Measurements from ENCODE around the gene GPC6. TPM values are rescaled to one million over a fixed set of nuclear protein-coding genes. Genes with fewer than 3 reads are reported as not detected.

GPC6 gene
- total and polyA plus RNA-seq, 2 experiments from 2014 or later: 14.4 to 20.8 TPM

DNA sequence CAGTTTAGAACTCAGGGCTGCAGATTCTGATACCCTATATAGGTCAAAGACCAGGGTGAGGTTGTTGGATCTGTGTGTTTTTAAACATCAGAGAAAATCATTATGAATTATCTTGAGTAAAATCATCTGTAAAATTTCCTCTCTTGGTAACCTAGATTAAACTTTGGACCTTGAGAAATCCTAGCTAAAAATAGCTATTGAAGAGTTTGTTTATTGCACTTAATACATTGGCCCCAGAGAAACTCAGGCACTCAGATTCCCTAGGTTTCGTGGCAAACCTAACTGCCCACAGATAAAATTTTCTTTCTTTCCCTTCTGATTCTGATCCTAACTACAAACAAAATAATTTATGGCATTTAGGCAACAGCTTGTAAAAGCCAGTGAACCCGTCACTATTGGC lies 102.3 kb downstream of the GPC6 start:
- H4K20me1 ChIP-seq (ENCODE audit: insufficient read depth): no peaks in the 10 kb centered on the region
- H3K36me3 ChIP-seq (ENCODE audit: low read depth): no peaks in the 10 kb centered on the region
- 0 out of 2 replicates have a peak, but pooled peaks cover 3% of the 10 kb centered on the region for H3K79me2 ChIP-seq (ENCODE audit: insufficient read depth)
- WGBS, 2 experiments (ENCODE audit: low coverage in 1 of 2, low lambda C conversion rate in 2 of 2, missing lambda C conversion rate in 2 of 2): 34 to 36% methylated on average over 2 of the region's 2 CpGs
- no peak overlapping the region for H3K4me3 ChIP-seq
- H3K9me2 ChIP-seq (ENCODE audit: insufficient read depth): no peaks in the 10 kb centered on the region
- no peak overlapping the region for H2AFZ ChIP-seq
- no peaks in the 10 kb centered on the region for H3K9me3 ChIP-seq (ENCODE audit: low read depth)
- H3K4me1 ChIP-seq (ENCODE audit: insufficient read depth): no peaks in the 10 kb centered on the region
- in situ Hi-C loops (cut with MboI): no loop called here
- H3K27ac ChIP-seq: no peak overlapping the region
- no peak for DNase-seq
- no peaks in the 10 kb centered on the region for H3K27me3 ChIP-seq (replicated peaks; ENCODE audit: insufficient read depth)
- H3F3A ChIP-seq (ENCODE audit: insufficient read depth): no peaks in the 10 kb centered on the region
- no peak overlapping the region for H3K9ac ChIP-seq
- H3K4me2 ChIP-seq (ENCODE audit: unreplicated experiment): no peak overlapping the region
- TF ChIP-seq EZH2 (IDR thresholded peaks at IDR 0.05; ENCODE audit: insufficient read depth, poor library complexity, severe bottlenecking): no peak
- no peak for TF ChIP-seq EZH2phosphoT487 (IDR thresholded peaks at IDR 0.05; ENCODE audit: insufficient read depth, low read depth)

DNA sequence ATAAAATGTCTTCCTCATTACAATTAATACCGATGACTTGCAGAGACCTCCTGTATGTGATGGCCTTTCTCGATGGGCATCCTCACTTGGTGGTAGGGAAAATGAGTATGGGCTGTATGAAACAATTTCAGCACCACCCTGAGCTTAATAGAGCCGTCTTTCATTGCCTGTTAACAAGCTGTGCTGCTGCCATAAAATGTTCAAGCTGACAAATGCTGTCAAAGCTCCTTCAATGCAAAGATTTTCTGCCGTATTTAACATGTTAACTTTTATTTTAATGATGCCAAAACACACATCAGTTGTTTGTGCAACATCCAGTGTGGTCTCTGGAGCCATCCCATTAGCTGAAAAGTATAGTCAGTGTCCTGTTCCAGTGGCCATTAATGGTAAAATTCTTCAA lies 110.1 kb downstream of the GPC6 start:
- H3K4me2 ChIP-seq (ENCODE audit: unreplicated experiment): no peak overlapping the region
- H3K79me2 ChIP-seq (ENCODE audit: insufficient read depth): 0 out of 2 replicates have a peak, but pooled peaks cover 3% of the 10 kb centered on the region
- TF ChIP-seq EZH2 (IDR thresholded peaks at IDR 0.05; ENCODE audit: insufficient read depth, poor library complexity, severe bottlenecking) (no peak), EZH2phosphoT487 (IDR thresholded peaks at IDR 0.05; ENCODE audit: insufficient read depth, low read depth) (no peak)
- H3K9me3 ChIP-seq (ENCODE audit: low read depth): no peaks in the 10 kb centered on the region
- no peaks in the 10 kb centered on the region for H3K27me3 ChIP-seq (replicated peaks; ENCODE audit: insufficient read depth)
- DNase-seq: no peak
- no peak overlapping the region for H3K9ac ChIP-seq
- H3K4me1 ChIP-seq (ENCODE audit: insufficient read depth): 0 out of 2 replicates have a peak, but pooled peaks cover 10% of the 10 kb centered on the region
- H3K27ac ChIP-seq: no peak overlapping the region
- no peak overlapping the region for H3K4me3 ChIP-seq
- WGBS, 2 experiments (ENCODE audit: low coverage in 1 of 2, low lambda C conversion rate in 2 of 2, missing lambda C conversion rate in 2 of 2): 24 to 27% methylated on average over 4 of the region's 4 CpGs
- no peaks in the 10 kb centered on the region for H3K9me2 ChIP-seq (ENCODE audit: insufficient read depth)
- H2AFZ ChIP-seq: no peak overlapping the region
- H3K36me3 ChIP-seq (ENCODE audit: low read depth): no peaks in the 10 kb centered on the region
- no peaks in the 10 kb centered on the region for H3F3A ChIP-seq (ENCODE audit: insufficient read depth)
- no peaks in the 10 kb centered on the region for H4K20me1 ChIP-seq (ENCODE audit: insufficient read depth)
- in situ Hi-C loops (cut with MboI): no loop called here

DNA sequence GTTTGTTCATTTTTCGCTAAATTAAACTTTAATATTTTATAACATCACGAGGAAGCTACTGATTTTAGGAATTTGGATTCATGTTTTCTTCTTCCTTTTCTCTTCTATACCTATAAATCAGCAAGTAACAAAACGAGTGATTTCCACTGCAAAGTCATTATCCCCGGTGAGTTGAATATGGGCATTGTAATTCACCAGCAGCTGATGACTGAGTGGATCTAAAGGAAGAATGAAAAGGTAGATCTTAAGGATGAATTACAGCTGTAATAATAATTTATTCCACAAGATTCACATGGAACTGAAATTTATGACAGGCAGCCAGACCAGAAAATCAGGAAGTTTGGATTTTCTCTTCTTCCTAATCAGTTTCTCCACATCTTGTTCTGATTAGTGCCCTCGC lies 111.4 kb downstream of the GPC6 start:
- no peak for TF ChIP-seq EZH2phosphoT487 (IDR thresholded peaks at IDR 0.05; ENCODE audit: insufficient read depth, low read depth)
- TF ChIP-seq EZH2 (IDR thresholded peaks at IDR 0.05; ENCODE audit: insufficient read depth, poor library complexity, severe bottlenecking): no peak
- WGBS, 2 experiments (ENCODE audit: low coverage in 1 of 2, low lambda C conversion rate in 2 of 2, missing lambda C conversion rate in 2 of 2): 49 to 50% methylated on average over 5 of the region's 5 CpGs
- no peak overlapping the region for H3K27ac ChIP-seq
- DNase-seq: no peak
- H3K36me3 ChIP-seq (ENCODE audit: low read depth): no peaks in the 10 kb centered on the region
- H3K4me3 ChIP-seq: no peak overlapping the region
- H3K9ac ChIP-seq: no peak overlapping the region
- no peaks in the 10 kb centered on the region for H3F3A ChIP-seq (ENCODE audit: insufficient read depth)
- H3K9me2 ChIP-seq (ENCODE audit: insufficient read depth): no peaks in the 10 kb centered on the region
- no peak overlapping the region for H3K4me2 ChIP-seq (ENCODE audit: unreplicated experiment)
- H2AFZ ChIP-seq: no peak overlapping the region
- 0 out of 2 replicates have a peak, but pooled peaks cover 10% of the 10 kb centered on the region for H3K4me1 ChIP-seq (ENCODE audit: insufficient read depth)
- H3K9me3 ChIP-seq (ENCODE audit: low read depth): no peaks in the 10 kb centered on the region
- in situ Hi-C loops (cut with MboI): no loop called here
- H3K79me2 ChIP-seq (ENCODE audit: insufficient read depth): no peaks in the 10 kb centered on the region
- no peaks in the 10 kb centered on the region for H4K20me1 ChIP-seq (ENCODE audit: insufficient read depth)
- no peaks in the 10 kb centered on the region for H3K27me3 ChIP-seq (replicated peaks; ENCODE audit: insufficient read depth)

DNA sequence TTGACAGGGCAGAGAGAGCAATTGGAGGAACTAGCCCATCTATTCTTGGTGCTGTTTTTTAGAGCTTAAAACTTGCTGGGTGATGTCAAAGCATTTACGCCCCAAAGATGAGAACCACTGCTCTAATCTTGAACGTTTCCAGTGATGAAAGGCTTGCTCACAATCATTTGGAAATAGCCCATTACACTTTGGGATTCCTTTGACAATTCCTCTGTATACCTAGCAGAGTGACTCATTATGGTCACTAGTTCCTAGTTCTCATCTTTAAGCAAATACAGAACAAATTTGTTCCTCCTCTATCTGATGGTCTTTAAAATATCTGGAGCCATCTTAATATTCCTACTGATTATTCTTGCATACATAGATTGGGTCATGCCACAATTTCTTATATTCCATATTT lies 112.3 kb downstream of the GPC6 start:
- Histone ChIP-seq H3K4me2 (ENCODE audit: unreplicated experiment) (no peak overlapping the region), H3F3A (ENCODE audit: insufficient read depth) (no peaks in the 10 kb centered on the region), H3K36me3 (ENCODE audit: low read depth) (no peaks in the 10 kb centered on the region), H3K9ac (no peak overlapping the region), H3K9me2 (ENCODE audit: insufficient read depth) (no peaks in the 10 kb centered on the region), H3K4me1 (ENCODE audit: insufficient read depth) (0 out of 2 replicates have a peak, but pooled peaks cover 10% of the 10 kb centered on the region), H2AFZ (no peak overlapping the region), H3K27me3 (replicated peaks; ENCODE audit: insufficient read depth) (no peaks in the 10 kb centered on the region), H3K27ac (no peak overlapping the region), H4K20me1 (ENCODE audit: insufficient read depth) (no peaks in the 10 kb centered on the region), H3K4me3 (no peak overlapping the region), H3K79me2 (ENCODE audit: insufficient read depth) (no peaks in the 10 kb centered on the region), H3K9me3 (ENCODE audit: low read depth) (no peaks in the 10 kb centered on the region)
- DNase-seq: peak; percentile 15
- WGBS, 2 experiments (ENCODE audit: low coverage in 1 of 2, low lambda C conversion rate in 2 of 2, missing lambda C conversion rate in 2 of 2): 38 to 46% methylated on average over 2 of the region's 2 CpGs
- no peak for TF ChIP-seq EZH2phosphoT487 (IDR thresholded peaks at IDR 0.05; ENCODE audit: insufficient read depth, low read depth)
- TF ChIP-seq EZH2 (IDR thresholded peaks at IDR 0.05; ENCODE audit: insufficient read depth, poor library complexity, severe bottlenecking): no peak
- in situ Hi-C loops (cut with MboI): no loop called here

DNA sequence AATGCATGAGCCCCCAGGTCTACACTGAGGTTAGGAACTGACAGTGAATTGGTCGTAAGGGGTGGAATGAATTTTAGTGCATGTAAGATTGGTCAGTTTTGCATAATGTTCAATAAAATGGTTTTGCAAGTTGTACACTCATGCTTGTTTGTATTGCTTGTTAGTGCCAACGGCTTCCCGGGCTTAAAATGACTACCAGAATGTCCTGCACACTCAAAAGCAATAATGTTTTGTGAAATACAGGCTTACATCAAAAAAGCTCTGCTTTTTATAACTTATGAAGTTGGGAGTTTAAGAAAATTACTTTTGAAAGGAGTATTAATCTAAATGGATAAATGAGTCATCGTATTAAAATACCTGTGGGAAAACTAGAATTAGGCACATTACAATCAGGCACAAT lies 112.9 kb downstream of the GPC6 start:
- WGBS, 2 experiments (ENCODE audit: low coverage in 1 of 2, low lambda C conversion rate in 2 of 2, missing lambda C conversion rate in 2 of 2): 65 to 73% methylated on average over 4 of the region's 4 CpGs

More for the DNA sequence above, 112.9 kb downstream of the GPC6 start:
- in situ Hi-C loops (cut with MboI): no loop called here
- TF ChIP-seq EZH2phosphoT487 (IDR thresholded peaks at IDR 0.05; ENCODE audit: insufficient read depth, low read depth) (no peak), EZH2 (IDR thresholded peaks at IDR 0.05; ENCODE audit: insufficient read depth, poor library complexity, severe bottlenecking) (no peak)
- no peaks in the 10 kb centered on the region for H3K9me2 ChIP-seq (ENCODE audit: insufficient read depth)
- no peaks in the 10 kb centered on the region for H3K9me3 ChIP-seq (ENCODE audit: low read depth)
- H3K79me2 ChIP-seq (ENCODE audit: insufficient read depth): no peaks in the 10 kb centered on the region
- no peak overlapping the region for H2AFZ ChIP-seq
- H3K9ac ChIP-seq: no peak overlapping the region
- no peaks in the 10 kb centered on the region for H3K27me3 ChIP-seq (replicated peaks; ENCODE audit: insufficient read depth)
- H3F3A ChIP-seq (ENCODE audit: insufficient read depth): no peaks in the 10 kb centered on the region
- no peak for DNase-seq
- H3K4me2 ChIP-seq (ENCODE audit: unreplicated experiment): no peak overlapping the region
- H3K36me3 ChIP-seq (ENCODE audit: low read depth): no peaks in the 10 kb centered on the region
- 0 out of 2 replicates have a peak, but pooled peaks cover 10% of the 10 kb centered on the region for H3K4me1 ChIP-seq (ENCODE audit: insufficient read depth)
- no peak overlapping the region for H3K27ac ChIP-seq
- no peaks in the 10 kb centered on the region for H4K20me1 ChIP-seq (ENCODE audit: insufficient read depth)
- no peak overlapping the region for H3K4me3 ChIP-seq

All from GM23248 (cell line).